GM23338 (cell line): ENCODE results near the gene RPL7A. TPM values are rescaled to one million over a fixed set of nuclear protein-coding genes. Genes with fewer than 3 reads are reported as not detected.

Experiments
- ATAC-seq: fragments of 200-7000 bp; cut with Tn5 transposase; 3 replicates; pipeline ENCODE4 v1.9.1; 2020
- DNase-seq: peaks from one replicate; pipeline ENCODE4 v3.0.0-alpha.2; 2015; ENCODE audit warnings: low spot score
- H2AFZ ChIP-seq: fragments of 200-600 bp; sonication (generic); 2 replicates; pipeline ENCODE4 v1.8.0; 2016; ENCODE audit warnings: antibody characterized with exemption, mild to moderate bottlenecking, moderate library complexity
- H3F3A ChIP-seq: fragments of 200-600 bp; sonication (generic); replicated peaks from 2 replicates; pipeline ENCODE4 v1.8.0; 2017; ENCODE audit warnings: antibody characterized with exemption, mixed run types, low read depth
- H3K27ac ChIP-seq: fragments of 200-600 bp; sonication (generic); 2 replicates; pipeline ENCODE4 v1.6.1; 2016; ENCODE audit warnings: low read depth
- H3K27me3 ChIP-seq: fragments of 200-600 bp; sonication (generic); 2 replicates; pipeline ENCODE4 v1.8.0; 2016; ENCODE audit warnings: mild to moderate bottlenecking, mixed run types, moderate library complexity; ENCODE audit not compliant: insufficient read depth
- H3K36me3 ChIP-seq: fragments of 200-600 bp; sonication (generic); 2 replicates; pipeline ENCODE4 v1.8.0; 2016; ENCODE audit warnings: mild to moderate bottlenecking; ENCODE audit not compliant: insufficient read depth
- H3K4me1 ChIP-seq: fragments of 200-600 bp; sonication (generic); 2 replicates; pipeline ENCODE4 v1.8.0; 2016; ENCODE audit warnings: mild to moderate bottlenecking, moderate library complexity; ENCODE audit not compliant: insufficient read depth
- H3K4me2 ChIP-seq: fragments of 200-600 bp; sonication (generic); 2 replicates; pipeline ENCODE4 v1.7.1; 2017; ENCODE audit warnings: mixed run types
- H3K4me3 ChIP-seq: fragments of 200-600 bp; sonication (generic); 2 replicates; pipeline ENCODE4 v1.6.1; 2016; ENCODE audit warnings: mixed run types
- H3K79me2 ChIP-seq: fragments of 200-600 bp; sonication (generic); replicated peaks from 2 replicates; pipeline ENCODE4 v1.8.0; 2017; ENCODE audit warnings: mild to moderate bottlenecking; ENCODE audit not compliant: insufficient read depth
- H3K9me2 ChIP-seq: fragments of 200-600 bp; sonication (generic); 2 replicates; pipeline ENCODE4 v1.8.0; 2017; ENCODE audit not compliant: insufficient read depth
- H4K20me1 ChIP-seq: fragments of 200-600 bp; sonication (generic); replicated peaks from 2 replicates; pipeline ENCODE4 v1.8.0; 2017; ENCODE audit warnings: mild to moderate bottlenecking; ENCODE audit not compliant: insufficient read depth
- H3K27ac Mint-ChIP-seq: 2 replicates; pipeline ENCODE4 v1.8.0; 2020; ENCODE audit warnings: inconsistent platforms, mild to moderate bottlenecking, moderate library complexity, mixed read lengths
- H3K27me3 Mint-ChIP-seq: 3 replicates; pipeline ENCODE4 v1.8.0; 2022; ENCODE audit warnings: low read depth, mild to moderate bottlenecking, moderate library complexity, mixed read lengths, inconsistent platforms; ENCODE audit not compliant: insufficient read depth, poor library complexity
- H3K36me3 Mint-ChIP-seq: 3 replicates; pipeline ENCODE4 v1.8.0; 2021; ENCODE audit warnings: low read depth, mild to moderate bottlenecking, inconsistent platforms, moderate library complexity, mixed read lengths
- H3K4me1 Mint-ChIP-seq: 3 replicates; pipeline ENCODE4 v1.8.0; 2020; ENCODE audit warnings: mild to moderate bottlenecking, inconsistent platforms, mixed read lengths
- H3K4me3 Mint-ChIP-seq: 3 replicates; pipeline ENCODE4 v1.8.0; 2021; ENCODE audit warnings: moderate library complexity, mild to moderate bottlenecking, inconsistent platforms, mixed read lengths
- H3K9me3 Mint-ChIP-seq: 3 replicates; pipeline ENCODE4 v1.8.0; 2020; ENCODE audit warnings: moderate library complexity, mild to moderate bottlenecking, inconsistent platforms, mixed read lengths
- CREB1 ChIP-seq: fragments of 250-450 bp; sonication (Bioruptor Pico); IDR thresholded peaks from 2 replicates; pipeline ENCODE4 v1.5.0; 2020; ENCODE audit warnings: low read depth, mild to moderate bottlenecking, moderate library complexity
- EZH2 ChIP-seq: fragments of 200-600 bp; sonication (generic); IDR thresholded peaks from one replicate; pipeline ENCODE4 v1.8.0; 2017; ENCODE audit warnings: antibody characterized with exemption, mild to moderate bottlenecking, low read depth; ENCODE audit not compliant: unreplicated experiment
- EZH2phosphoT487 ChIP-seq: fragments of 200-600 bp; sonication (generic); IDR thresholded peaks from one replicate; pipeline ENCODE4 v1.8.1; 2018; ENCODE audit warnings: antibody characterized with exemption; ENCODE audit not compliant: unreplicated experiment
- JUNB ChIP-seq: IDR thresholded peaks from one replicate; pipeline ENCODE4 v1.6.1; 2016; ENCODE audit warnings: antibody characterized with exemption; ENCODE audit not compliant: unreplicated experiment
- NANOG ChIP-seq: IDR thresholded peaks from 2 replicates; pipeline ENCODE4 v1.6.1; 2016; ENCODE audit warnings: antibody characterized with exemption, borderline replicate concordance
- POLR2AphosphoS5 ChIP-seq: IDR thresholded peaks from 2 replicates; pipeline ENCODE4 v1.6.1; 2016; ENCODE audit warnings: antibody characterized with exemption, low read depth
- STAT1 ChIP-seq: IDR thresholded peaks from one replicate; pipeline ENCODE4 v1.6.1; 2016; ENCODE audit warnings: antibody characterized with exemption; ENCODE audit not compliant: unreplicated experiment
- ZNF114 ChIP-seq: fragments of 250-450 bp; sonication (Bioruptor Pico); IDR thresholded peaks from 2 replicates; pipeline ENCODE4 v1.5.0; 2020; ENCODE audit warnings: mild to moderate bottlenecking, moderate library complexity
- ZNF331 ChIP-seq: fragments of 250-450 bp; sonication (Bioruptor Pico); IDR thresholded peaks from 2 replicates; pipeline ENCODE4 v1.5.0; 2020; ENCODE audit warnings: low read depth, mild to moderate bottlenecking, moderate library complexity
- polyA plus RNA-seq: library from polyadenylated mRNA; unstranded; fragments of >200 nt; fragmentation: Nextera tagmentation; extraction: Ambion mirVana; gene quantifications from 2 replicates; pipeline ENCODE4 v1.2.1, GENCODE V29; 2016
- total RNA-seq: library from RNA; depleted of rRNA; stranded (reverse); fragments of >200 nt; shearing (Covaris generic); gene quantifications from 2 replicates; pipeline ENCODE4 v1.2.3, GENCODE V29; 2014
- TF ChIP-seq, protein P1 (sequence below): IDR thresholded peaks from one replicate; pipeline ENCODE4 v1.6.1; 2018; ENCODE audit warnings: antibody characterized with exemption; ENCODE audit not compliant: unreplicated experiment
- TF ChIP-seq, protein P2 (sequence below), 2 experiments: fragments of 200-600 bp in 1 of 2; sonication (generic) in 1 of 2; conservative IDR thresholded peaks; 2 replicates each; pipeline versions ENCODE4 v1.5.1 to v1.6.1; 2016 to 2017; ENCODE audit warnings: antibody characterized with exemption in 2 of 2, low read depth in 2 of 2, mild to moderate bottlenecking in 2 of 2, moderate library complexity in 1 of 2
- TF ChIP-seq, protein P3 (sequence below): IDR thresholded peaks from 2 replicates; pipeline ENCODE4 v1.6.1; 2016; ENCODE audit warnings: antibody characterized with exemption
- TF ChIP-seq, protein P4 (sequence below): fragments of 250-450 bp; sonication (Bioruptor Pico); IDR thresholded peaks from 2 replicates; pipeline ENCODE4 v1.5.0; 2020; ENCODE audit warnings: mild to moderate bottlenecking, moderate library complexity

RPL7A gene
- total and polyA plus RNA-seq, 2 experiments from 2014 or later = 1,644 to 2,020 TPM

DNA sequence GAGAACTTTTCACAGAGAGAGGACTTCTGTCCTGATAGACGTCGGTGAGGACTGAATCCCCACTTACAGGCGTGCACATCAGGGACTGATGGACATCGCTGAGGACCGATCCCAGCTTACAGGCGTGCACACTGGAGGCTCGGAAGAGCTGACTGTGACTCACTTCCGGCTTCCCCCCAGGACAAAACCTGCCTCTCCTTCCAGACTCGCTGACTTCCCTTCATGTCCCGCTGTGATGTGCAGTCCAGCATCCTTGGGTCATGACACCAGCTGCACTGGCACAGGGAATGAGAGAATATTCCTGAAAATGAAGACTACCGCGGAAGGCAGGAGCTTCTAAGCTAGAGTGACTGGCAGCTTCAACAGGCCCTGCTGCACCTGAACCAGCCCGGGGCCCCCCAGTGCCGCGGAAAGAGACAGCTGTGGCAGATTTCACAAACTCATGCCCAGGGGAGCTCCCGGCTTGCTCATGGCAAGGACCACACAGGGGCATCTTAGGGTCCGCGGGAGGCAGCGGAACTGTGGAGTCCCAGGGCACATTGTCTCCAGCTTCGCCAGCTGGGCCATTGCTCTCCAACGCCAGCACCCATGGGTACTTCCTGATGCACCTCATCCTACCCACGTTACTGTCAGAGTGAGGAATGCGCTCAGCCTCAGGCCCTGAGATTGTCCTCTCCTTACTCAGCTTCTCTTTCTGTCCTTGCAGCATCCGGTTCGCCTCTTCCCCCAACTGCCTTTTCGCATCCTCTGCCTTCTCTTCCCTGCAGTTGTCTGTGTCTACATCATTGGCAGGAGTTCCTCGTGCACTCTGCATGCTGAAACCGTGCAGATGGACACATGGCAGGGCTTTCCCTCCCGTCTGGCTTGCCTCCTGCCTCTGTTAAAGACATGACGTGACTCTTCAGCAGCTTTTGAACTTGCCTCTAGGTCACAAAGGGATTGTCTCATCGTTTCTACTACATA is 41.5 kb upstream of the RPL7A start:
- Histone ChIP-seq H3K79me2 (no peaks in the 10 kb centered on the region), H4K20me1 (no peaks in the 10 kb centered on the region), H3K27ac (no peak overlapping the region), H3F3A (no peaks in the 10 kb centered on the region), H3K4me3 (no peak overlapping the region), H3K4me1 (no peaks in the 10 kb centered on the region), H3K4me2 (no peak overlapping the region), H2AFZ (no peak overlapping the region), H3K36me3 (no peaks in the 10 kb centered on the region), H3K27me3 (no peaks in the 10 kb centered on the region), H3K9me2 (no peaks in the 10 kb centered on the region)
- H3K4me1 Mint-ChIP-seq = no peaks in the 10 kb centered on the region
- peaks cover 8% of the 10 kb centered on the region for H3K36me3 Mint-ChIP-seq
- H3K9me3 Mint-ChIP-seq = peaks cover 10% of the 10 kb centered on the region
- no peaks in the 10 kb centered on the region for H3K27me3 Mint-ChIP-seq
- H3K27ac Mint-ChIP-seq = no peak overlapping the region
- H3K4me3 Mint-ChIP-seq = no peak overlapping the region
- DNase-seq (no peak), ATAC-seq (no peak)
- TF ChIP-seq POLR2AphosphoS5 (no peak), NANOG (no peak), EZH2phosphoT487 (no peak), ZNF331 (CRISPR knock-in tag) (no peak), CREB1 (no peak), JUNB (no peak), EZH2 (no peak), ZNF114 (CRISPR knock-in tag) (no peak), STAT1 (no peak)
- TF ChIP-seq, protein P1, sequence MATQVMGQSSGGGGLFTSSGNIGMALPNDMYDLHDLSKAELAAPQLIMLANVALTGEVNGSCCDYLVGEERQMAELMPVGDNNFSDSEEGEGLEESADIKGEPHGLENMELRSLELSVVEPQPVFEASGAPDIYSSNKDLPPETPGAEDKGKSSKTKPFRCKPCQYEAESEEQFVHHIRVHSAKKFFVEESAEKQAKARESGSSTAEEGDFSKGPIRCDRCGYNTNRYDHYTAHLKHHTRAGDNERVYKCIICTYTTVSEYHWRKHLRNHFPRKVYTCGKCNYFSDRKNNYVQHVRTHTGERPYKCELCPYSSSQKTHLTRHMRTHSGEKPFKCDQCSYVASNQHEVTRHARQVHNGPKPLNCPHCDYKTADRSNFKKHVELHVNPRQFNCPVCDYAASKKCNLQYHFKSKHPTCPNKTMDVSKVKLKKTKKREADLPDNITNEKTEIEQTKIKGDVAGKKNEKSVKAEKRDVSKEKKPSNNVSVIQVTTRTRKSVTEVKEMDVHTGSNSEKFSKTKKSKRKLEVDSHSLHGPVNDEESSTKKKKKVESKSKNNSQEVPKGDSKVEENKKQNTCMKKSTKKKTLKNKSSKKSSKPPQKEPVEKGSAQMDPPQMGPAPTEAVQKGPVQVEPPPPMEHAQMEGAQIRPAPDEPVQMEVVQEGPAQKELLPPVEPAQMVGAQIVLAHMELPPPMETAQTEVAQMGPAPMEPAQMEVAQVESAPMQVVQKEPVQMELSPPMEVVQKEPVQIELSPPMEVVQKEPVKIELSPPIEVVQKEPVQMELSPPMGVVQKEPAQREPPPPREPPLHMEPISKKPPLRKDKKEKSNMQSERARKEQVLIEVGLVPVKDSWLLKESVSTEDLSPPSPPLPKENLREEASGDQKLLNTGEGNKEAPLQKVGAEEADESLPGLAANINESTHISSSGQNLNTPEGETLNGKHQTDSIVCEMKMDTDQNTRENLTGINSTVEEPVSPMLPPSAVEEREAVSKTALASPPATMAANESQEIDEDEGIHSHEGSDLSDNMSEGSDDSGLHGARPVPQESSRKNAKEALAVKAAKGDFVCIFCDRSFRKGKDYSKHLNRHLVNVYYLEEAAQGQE = no peak
- TF ChIP-seq, protein P2, sequence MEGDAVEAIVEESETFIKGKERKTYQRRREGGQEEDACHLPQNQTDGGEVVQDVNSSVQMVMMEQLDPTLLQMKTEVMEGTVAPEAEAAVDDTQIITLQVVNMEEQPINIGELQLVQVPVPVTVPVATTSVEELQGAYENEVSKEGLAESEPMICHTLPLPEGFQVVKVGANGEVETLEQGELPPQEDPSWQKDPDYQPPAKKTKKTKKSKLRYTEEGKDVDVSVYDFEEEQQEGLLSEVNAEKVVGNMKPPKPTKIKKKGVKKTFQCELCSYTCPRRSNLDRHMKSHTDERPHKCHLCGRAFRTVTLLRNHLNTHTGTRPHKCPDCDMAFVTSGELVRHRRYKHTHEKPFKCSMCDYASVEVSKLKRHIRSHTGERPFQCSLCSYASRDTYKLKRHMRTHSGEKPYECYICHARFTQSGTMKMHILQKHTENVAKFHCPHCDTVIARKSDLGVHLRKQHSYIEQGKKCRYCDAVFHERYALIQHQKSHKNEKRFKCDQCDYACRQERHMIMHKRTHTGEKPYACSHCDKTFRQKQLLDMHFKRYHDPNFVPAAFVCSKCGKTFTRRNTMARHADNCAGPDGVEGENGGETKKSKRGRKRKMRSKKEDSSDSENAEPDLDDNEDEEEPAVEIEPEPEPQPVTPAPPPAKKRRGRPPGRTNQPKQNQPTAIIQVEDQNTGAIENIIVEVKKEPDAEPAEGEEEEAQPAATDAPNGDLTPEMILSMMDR (conservative IDR thresholded peaks at IDR 0.05; ENCODE audit: low read depth in 2 of 2) = no peak
- TF ChIP-seq, protein P3, sequence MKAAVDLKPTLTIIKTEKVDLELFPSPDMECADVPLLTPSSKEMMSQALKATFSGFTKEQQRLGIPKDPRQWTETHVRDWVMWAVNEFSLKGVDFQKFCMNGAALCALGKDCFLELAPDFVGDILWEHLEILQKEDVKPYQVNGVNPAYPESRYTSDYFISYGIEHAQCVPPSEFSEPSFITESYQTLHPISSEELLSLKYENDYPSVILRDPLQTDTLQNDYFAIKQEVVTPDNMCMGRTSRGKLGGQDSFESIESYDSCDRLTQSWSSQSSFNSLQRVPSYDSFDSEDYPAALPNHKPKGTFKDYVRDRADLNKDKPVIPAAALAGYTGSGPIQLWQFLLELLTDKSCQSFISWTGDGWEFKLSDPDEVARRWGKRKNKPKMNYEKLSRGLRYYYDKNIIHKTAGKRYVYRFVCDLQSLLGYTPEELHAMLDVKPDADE = no peak
- TF ChIP-seq, protein P4, sequence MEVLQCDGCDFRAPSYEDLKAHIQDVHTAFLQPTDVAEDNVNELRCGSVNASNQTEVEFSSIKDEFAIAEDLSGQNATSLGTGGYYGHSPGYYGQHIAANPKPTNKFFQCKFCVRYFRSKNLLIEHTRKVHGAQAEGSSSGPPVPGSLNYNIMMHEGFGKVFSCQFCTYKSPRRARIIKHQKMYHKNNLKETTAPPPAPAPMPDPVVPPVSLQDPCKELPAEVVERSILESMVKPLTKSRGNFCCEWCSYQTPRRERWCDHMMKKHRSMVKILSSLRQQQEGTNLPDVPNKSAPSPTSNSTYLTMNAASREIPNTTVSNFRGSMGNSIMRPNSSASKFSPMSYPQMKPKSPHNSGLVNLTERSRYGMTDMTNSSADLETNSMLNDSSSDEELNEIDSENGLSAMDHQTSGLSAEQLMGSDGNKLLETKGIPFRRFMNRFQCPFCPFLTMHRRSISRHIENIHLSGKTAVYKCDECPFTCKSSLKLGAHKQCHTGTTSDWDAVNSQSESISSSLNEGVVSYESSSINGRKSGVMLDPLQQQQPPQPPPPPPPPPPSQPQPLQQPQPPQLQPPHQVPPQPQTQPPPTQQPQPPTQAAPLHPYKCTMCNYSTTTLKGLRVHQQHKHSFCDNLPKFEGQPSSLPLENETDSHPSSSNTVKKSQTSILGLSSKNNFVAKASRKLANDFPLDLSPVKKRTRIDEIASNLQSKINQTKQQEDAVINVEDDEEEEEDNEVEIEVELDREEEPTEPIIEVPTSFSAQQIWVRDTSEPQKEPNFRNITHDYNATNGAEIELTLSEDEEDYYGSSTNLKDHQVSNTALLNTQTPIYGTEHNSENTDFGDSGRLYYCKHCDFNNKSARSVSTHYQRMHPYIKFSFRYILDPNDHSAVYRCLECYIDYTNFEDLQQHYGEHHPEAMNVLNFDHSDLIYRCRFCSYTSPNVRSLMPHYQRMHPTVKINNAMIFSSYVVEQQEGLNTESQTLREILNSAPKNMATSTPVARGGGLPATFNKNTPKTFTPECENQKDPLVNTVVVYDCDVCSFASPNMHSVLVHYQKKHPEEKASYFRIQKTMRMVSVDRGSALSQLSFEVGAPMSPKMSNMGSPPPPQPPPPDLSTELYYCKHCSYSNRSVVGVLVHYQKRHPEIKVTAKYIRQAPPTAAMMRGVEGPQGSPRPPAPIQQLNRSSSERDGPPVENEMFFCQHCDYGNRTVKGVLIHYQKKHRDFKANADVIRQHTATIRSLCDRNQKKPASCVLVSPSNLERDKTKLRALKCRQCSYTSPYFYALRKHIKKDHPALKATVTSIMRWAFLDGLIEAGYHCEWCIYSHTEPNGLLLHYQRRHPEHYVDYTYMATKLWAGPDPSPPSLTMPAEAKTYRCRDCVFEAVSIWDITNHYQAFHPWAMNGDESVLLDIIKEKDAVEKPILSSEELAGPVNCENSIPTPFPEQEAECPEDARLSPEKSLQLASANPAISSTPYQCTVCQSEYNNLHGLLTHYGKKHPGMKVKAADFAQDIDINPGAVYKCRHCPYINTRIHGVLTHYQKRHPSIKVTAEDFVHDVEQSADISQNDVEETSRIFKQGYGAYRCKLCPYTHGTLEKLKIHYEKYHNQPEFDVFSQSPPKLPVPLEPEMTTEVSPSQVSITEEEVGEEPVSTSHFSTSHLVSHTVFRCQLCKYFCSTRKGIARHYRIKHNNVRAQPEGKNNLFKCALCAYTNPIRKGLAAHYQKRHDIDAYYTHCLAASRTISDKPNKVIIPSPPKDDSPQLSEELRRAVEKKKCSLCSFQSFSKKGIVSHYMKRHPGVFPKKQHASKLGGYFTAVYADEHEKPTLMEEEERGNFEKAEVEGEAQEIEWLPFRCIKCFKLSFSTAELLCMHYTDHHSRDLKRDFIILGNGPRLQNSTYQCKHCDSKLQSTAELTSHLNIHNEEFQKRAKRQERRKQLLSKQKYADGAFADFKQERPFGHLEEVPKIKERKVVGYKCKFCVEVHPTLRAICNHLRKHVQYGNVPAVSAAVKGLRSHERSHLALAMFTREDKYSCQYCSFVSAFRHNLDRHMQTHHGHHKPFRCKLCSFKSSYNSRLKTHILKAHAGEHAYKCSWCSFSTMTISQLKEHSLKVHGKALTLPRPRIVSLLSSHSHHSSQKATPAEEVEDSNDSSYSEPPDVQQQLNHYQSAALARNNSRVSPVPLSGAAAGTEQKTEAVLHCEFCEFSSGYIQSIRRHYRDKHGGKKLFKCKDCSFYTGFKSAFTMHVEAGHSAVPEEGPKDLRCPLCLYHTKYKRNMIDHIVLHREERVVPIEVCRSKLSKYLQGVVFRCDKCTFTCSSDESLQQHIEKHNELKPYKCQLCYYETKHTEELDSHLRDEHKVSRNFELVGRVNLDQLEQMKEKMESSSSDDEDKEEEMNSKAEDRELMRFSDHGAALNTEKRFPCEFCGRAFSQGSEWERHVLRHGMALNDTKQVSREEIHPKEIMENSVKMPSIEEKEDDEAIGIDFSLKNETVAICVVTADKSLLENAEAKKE = no peak
